ENCODE measurements around the gene RFNG. TPM values are rescaled to one million over a fixed set of nuclear protein-coding genes. Genes with fewer than 3 reads are reported as not detected.

Gene RFNG
- total and polyA plus RNA-seq, 9 donors = 20.9 to 61.3 (median 44.7) TPM

DNA sequence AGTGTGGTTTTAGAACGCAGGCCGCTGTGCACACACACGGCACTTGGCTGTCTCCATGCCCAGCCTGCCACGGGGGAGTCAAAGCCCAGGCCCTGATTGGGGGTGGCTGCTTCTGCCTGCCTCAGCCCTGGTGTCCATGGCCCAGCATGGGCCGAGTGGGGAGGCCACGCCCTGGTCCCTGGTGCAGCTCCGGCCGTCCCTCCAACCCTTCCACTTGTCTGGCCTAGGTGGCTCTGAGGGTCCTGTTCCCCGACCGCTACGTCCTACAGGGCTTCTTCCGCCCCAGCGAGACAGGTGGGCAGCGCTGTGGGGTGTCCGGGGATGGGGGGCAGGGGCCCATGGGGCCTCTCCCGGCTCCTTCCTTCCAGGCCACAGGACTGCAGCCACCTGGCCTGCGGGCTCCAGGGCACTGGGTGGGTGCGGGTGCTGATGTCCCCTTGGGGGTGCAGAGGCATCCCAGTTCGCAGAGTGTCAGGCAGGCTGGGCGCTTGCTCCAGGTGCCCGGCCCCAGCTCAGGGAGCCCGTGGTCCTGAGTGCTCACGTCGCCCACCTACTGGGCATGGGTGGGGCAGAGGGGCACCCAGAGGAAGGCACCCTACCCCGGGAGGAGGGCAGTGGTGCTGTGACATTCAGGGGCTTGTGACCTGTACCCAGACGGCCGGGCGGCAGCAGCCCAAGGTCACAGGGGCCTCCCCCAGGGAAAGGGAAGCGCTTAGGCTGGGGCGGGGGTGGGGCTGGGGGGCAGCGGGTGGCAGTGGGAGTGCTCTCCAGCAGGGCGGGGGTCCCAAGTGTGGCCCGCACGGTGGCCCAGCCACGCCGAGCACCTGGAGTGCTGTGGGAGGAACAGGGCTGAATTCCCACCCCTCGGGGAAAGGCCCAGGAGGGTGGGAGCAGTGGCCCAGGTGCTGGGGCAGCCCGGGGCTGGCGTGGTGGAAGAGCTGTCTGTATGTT is 40.8 kb downstream of the RFNG start:
- intact Hi-C loops (cut with DNase I) = no loop called here

GRCh38 chr17:82009413-82009812 is 42.2 kb downstream of the RFNG start:
- no peaks in the 10 kb centered on the region for H3K27me3 ChIP-seq
- no peak for DNase-seq
- no peaks in the 10 kb centered on the region for H3K9me3 ChIP-seq
- H3K4me1 ChIP-seq (ENCODE audit: insufficient read depth) = no peaks in the 10 kb centered on the region
- H3K36me3 ChIP-seq = no peaks in the 10 kb centered on the region
- no peak overlapping the region for H3K27ac ChIP-seq
- no peak overlapping the region for H3K4me3 ChIP-seq
- intact Hi-C loops (cut with DNase I) = no loop called here
- TF ChIP-seq POLR2A (IDR thresholded peaks at IDR 0.05) = no peak
- TF ChIP-seq, protein P1, sequence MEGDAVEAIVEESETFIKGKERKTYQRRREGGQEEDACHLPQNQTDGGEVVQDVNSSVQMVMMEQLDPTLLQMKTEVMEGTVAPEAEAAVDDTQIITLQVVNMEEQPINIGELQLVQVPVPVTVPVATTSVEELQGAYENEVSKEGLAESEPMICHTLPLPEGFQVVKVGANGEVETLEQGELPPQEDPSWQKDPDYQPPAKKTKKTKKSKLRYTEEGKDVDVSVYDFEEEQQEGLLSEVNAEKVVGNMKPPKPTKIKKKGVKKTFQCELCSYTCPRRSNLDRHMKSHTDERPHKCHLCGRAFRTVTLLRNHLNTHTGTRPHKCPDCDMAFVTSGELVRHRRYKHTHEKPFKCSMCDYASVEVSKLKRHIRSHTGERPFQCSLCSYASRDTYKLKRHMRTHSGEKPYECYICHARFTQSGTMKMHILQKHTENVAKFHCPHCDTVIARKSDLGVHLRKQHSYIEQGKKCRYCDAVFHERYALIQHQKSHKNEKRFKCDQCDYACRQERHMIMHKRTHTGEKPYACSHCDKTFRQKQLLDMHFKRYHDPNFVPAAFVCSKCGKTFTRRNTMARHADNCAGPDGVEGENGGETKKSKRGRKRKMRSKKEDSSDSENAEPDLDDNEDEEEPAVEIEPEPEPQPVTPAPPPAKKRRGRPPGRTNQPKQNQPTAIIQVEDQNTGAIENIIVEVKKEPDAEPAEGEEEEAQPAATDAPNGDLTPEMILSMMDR (IDR thresholded peaks at IDR 0.05) = no peak
- TF ChIP-seq EP300 (IDR thresholded peaks at IDR 0.05) = no peak
- WGBS, 3 donors = 88 to 91% (median 91%) methylated on average over 15 of the region's 15 CpGs

More for the DNA sequence above, 40.8 kb downstream of the RFNG start:
- H3K4me1 ChIP-seq (ENCODE audit: insufficient read depth) = no peaks in the 10 kb centered on the region
- 90 to 91% (median 91%) methylated on average over 32 to 39 of the region's 39 CpGs for WGBS, 3 donors
- no peaks in the 10 kb centered on the region for H3K36me3 ChIP-seq
- no peak overlapping the region for H3K27ac ChIP-seq
- H3K27me3 ChIP-seq = no peaks in the 10 kb centered on the region
- H3K4me3 ChIP-seq = no peak overlapping the region
- no peaks in the 10 kb centered on the region for H3K9me3 ChIP-seq
- DNase-seq = no peak
- no peak for TF ChIP-seq EP300 (IDR thresholded peaks at IDR 0.05)
- TF ChIP-seq, protein P1 (IDR thresholded peaks at IDR 0.05) = no peak

DNA sequence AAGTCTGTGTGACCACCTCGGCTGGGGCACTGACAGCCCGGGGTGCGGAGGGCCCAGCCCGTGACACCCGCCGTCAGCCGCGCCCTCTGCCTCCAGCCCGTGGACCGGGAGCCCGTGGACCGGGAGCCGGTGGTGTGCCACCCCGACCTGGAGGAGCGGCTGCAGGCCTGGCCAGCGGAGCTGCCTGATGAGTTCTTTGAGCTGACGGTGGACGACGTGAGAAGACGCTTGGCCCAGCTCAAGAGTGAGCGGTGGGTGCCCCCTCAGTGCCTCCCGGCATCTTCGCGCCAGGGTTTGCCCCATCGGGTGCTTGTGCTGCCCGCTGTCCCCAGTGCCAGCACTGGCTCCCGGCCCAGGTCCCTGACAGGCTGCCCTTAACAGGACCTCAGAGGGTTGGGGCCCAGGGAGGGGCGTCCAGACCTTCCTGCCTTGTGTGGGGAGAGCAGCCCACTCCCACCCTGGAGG is 42.6 kb downstream of the RFNG start:
- no peak overlapping the region for H3K27ac ChIP-seq
- 90 to 96% (median 91%) methylated on average over 27 to 28 of the region's 28 CpGs for WGBS, 3 donors
- no peak for TF ChIP-seq EP300 (IDR thresholded peaks at IDR 0.05)
- H3K4me1 ChIP-seq (ENCODE audit: insufficient read depth) = peaks cover 1% of the 10 kb centered on the region
- no peaks in the 10 kb centered on the region for H3K27me3 ChIP-seq
- no peak overlapping the region for H3K4me3 ChIP-seq
- intact Hi-C loops (cut with DNase I) = no loop called here
- no peaks in the 10 kb centered on the region for H3K9me3 ChIP-seq
- DNase-seq = no peak
- no peaks in the 10 kb centered on the region for H3K36me3 ChIP-seq

DNA sequence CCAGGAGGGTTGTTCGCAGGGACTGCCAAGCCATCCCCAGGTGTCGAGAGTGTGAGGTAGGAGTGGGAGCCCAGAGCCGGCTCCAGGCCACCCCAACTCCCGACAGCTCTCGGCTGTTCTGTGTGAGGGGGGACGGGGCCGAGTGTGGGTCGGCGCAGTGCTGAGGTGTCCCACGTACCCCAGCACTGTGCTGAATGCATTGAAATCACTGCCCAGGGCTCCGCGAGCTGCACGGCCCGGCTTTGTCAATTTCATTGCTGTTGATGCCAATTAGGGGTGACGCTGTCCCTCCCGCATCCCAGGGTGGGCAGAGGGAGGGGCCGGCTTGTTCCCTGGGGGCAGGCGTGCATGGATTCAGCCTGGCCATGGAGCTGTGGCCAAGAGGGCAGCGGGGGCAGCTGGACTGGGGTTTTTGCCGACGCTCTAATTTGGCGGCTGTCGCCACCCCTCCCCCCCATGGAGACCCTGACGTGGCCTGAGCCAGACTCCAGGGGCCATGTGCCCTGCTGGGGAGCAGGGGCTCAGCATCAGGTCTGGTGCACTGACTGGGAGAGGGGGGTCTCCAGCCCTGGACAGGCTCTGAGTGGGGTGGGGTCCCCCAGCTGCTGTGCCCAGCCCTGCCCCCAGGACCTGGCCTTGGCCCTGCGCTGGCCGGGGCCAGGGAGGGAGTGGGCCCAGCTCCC is 43.2 kb downstream of the RFNG start:
- Histone ChIP-seq H3K27me3 (no peaks in the 10 kb centered on the region), H3K9me3 (no peaks in the 10 kb centered on the region), H3K27ac (no peak overlapping the region), H3K4me3 (no peak overlapping the region), H3K4me1 (ENCODE audit: insufficient read depth) (peaks cover 4% of the 10 kb centered on the region), H3K36me3 (no peaks in the 10 kb centered on the region)
- intact Hi-C loops (cut with DNase I) = no loop called here
- DNase-seq = no peak
- no peak for TF ChIP-seq POLR2A (IDR thresholded peaks at IDR 0.05)
- TF ChIP-seq, protein P1 (IDR thresholded peaks at IDR 0.05) = no peak
- TF ChIP-seq EP300 (IDR thresholded peaks at IDR 0.05) = no peak
- 89 to 92% (median 91%) methylated on average over 25 to 26 of the region's 26 CpGs for WGBS, 3 donors
